Measurements from ENCODE around the gene CXCR6.
A peak's percentile ranks its signal among the peaks of the same experiment; 100 is the strongest.
"Not testable (repeated sequence)": the region's sequence is repeated elsewhere in the genome, so short reads cannot be mapped to it uniquely, and the experiment has no call there.

Gene CXCR6

DNA sequence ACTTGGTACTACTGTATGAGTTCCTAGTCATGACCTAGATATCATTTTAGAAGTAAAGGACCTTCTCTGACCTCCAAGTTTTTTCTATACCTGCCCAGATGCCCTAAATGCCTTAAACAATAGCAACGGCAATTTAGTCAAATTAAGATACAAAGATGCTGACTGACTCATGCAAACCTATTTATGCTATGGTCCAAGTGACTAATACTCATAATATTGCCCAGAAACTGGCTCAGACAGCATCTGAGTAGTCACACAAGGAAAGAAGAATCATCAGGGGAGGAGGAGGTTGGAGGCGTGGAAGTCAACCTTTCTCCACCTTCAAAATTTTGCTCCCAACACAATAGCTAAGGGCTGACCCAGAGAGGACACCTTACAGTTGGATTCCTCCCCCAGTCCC lies 45.5 kb downstream of the CXCR6 start:
- no peak for DNase-seq (ENCODE audit: low read depth)

DNA sequence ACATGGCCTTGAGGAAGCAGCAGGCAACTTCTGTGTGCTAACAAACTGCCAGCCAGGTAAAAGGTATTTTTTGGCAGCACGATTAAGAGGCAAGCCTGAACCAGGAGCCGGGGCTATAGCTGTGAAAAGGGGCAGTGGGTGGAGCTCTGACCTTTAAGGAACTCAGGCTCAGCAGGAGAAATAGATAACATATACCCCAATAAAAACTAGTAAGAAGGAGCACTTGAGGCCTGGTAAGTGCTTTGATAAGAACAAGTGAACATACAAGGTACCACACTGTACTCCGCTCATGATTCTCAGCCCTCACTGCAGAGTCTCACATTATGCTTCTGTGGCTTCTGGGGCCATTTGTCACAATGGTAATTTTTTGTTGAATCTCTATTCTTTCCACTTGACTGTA lies 46.9 kb downstream of the CXCR6 start:
- no peak for DNase-seq (ENCODE audit: low read depth)

- no peak for DNase-seq (ENCODE audit: low read depth)
These were observed 48.1 kb downstream of the CXCR6 start for GRCh38 chr3:45991341-45991740.

GRCh38 chr3:45992133-45992729 lies 49.0 kb downstream of the CXCR6 start:
- DNase-seq (ENCODE audit: low read depth): no peak

DNA sequence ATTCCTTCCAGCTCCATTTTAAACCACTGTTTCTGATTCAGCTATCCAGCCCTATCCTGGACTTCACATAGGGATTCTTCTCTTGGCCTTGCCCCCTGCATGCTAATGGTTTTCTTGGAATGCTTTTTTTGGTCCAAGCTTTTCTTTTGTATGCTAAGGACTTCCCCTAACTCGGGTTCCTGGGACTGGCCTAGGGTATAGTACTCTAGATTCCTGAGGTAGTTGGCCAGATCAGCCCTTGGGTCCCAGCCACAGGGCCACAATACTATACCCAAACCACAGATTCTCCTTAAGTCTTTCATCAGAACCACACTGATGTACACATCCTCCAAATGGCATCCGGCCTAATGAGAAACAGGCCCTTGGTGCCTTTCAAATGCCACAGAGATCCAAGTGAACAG lies 49.6 kb downstream of the CXCR6 start:
- no peak for DNase-seq (ENCODE audit: low read depth)

DNA sequence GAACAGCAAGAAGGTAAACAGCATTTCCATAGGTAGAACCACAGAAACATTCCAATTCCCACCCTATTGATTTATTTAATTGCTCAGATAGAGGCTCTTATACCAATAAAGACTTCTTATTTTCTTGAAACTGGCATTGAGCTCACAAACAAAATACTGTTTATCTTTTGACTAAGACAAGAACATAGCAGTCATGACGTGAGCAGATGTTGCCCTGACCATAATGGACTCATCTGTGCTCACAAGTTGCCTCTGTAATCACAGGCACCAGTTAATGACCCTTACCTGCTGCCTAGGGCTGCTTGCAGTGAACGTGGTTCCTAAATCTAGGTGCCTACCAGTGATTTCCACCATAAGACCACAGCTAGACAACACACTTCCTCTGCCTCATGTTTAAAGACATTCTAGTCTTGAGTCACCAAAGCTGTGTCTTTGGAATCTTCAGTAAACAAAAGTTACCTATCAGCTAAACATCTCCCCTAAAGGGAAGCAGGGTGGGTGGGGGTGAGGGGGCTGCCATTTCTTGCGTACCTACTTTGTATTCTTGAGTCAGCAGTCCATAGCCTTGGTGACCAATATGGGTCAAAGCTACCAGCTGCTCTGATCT lies 50.3 kb downstream of the CXCR6 start:
- no peak for DNase-seq (ENCODE audit: low read depth)

GRCh38 chr3:45994419-45995235 lies 51.4 kb downstream of the CXCR6 start:
- no peak for DNase-seq (ENCODE audit: low read depth)

GRCh38 chr3:45995236-45996192 lies 52.2 kb downstream of the CXCR6 start, which contains the start of gene FYCO1:
Gene FYCO1 (minus strand): TSS chr3:45995824. CDS start chr3:45984910, 10,914 bp downstream.
- DNase-seq (ENCODE audit: low read depth): peak; percentile 78

DNA sequence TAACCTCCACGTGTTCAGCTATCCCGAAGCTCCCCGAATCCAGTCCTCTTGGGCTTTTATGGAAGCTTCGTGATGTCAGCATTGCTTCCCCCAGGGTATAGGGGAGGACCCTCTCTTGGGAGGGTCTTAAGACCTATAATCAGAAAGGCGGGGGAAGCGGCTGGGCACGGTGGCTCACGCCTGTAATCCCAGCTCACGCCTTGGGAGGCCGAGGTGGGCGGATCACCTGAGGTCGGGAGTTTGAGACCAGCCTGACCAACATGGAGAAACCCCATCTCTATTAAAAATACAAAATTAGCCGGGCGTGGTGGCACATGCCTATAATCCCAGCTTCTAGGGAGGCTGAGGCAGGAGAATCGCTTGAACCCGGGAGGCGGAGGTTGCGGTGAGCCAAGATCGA lies 54.2 kb downstream of the CXCR6 start:
- DNase-seq (ENCODE audit: low read depth): not testable (repeated sequence)

DNA sequence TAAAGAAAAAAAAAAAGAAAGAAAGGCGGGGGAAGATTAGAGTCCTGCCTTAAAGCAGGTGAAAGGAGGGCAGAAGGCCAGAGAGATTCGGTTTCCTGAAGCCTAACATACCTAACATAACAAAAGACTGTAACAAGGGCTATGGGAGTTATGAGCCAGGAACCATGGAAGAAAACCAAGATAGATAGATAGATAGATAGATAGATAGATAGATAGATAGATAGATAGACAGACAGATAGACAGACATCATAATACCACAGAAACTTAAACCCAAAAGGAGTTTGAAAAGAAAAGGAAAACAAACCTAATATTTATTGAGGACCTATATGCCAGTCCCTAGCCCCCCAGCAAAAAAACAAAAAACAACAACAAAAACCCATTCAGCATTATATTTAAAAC lies 54.7 kb downstream of the CXCR6 start:
- DNase-seq (ENCODE audit: low read depth): no peak

All from T follicular helper cell (primary cell).